Endodermal cell (in vitro differentiated cells): ENCODE results near the gene THSD4. TPM values are rescaled to one million over a fixed set of nuclear protein-coding genes. Genes with fewer than 3 reads are reported as not detected.

Experiments
- DNase-seq: peaks from one replicate; pipeline ENCODE4 v3.0.0-alpha.2; 2017
- H3K27ac ChIP-seq: 2 replicates; pipeline ENCODE4 v1.5.1; 2013; ENCODE audit warnings: mild to moderate bottlenecking, low read depth, low read length, moderate library complexity
- H3K27me3 ChIP-seq: 2 replicates; pipeline ENCODE4 v1.6.1; 2013; ENCODE audit warnings: mild to moderate bottlenecking, low read length, moderate library complexity; ENCODE audit not compliant: insufficient read depth, control insufficient read depth, poor library complexity, severe bottlenecking
- H3K36me3 ChIP-seq: 2 replicates; pipeline ENCODE4 v1.7.0; 2013; ENCODE audit warnings: mild to moderate bottlenecking, low read length, moderate library complexity; ENCODE audit not compliant: control insufficient read depth, insufficient read depth
- H3K4me1 ChIP-seq: one replicate; pipeline ENCODE4 v1.7.0; 2013; ENCODE audit warnings: low read length; ENCODE audit not compliant: control insufficient read depth, insufficient read depth
- H3K4me3 ChIP-seq: 2 replicates; pipeline ENCODE4 v1.5.1; 2013; ENCODE audit warnings: mild to moderate bottlenecking, low read length, moderate library complexity
- H3K9ac ChIP-seq: 2 replicates; pipeline ENCODE4 v1.6.1; 2013; ENCODE audit warnings: mild to moderate bottlenecking, low read length, moderate library complexity; ENCODE audit not compliant: poor library complexity, severe bottlenecking; ENCODE audit errors: extremely low read depth
- H3K9me3 ChIP-seq: 2 replicates; pipeline ENCODE4 v1.6.1; 2013; ENCODE audit warnings: mild to moderate bottlenecking, low read length, moderate library complexity; ENCODE audit not compliant: control insufficient read depth
- H3K27ac Mint-ChIP-seq: 2 replicates; pipeline ENCODE4 v1.8.0; 2020; ENCODE audit warnings: mixed read lengths
- H3K27me3 Mint-ChIP-seq: 2 replicates; pipeline ENCODE4 v1.8.0; 2021; ENCODE audit warnings: mild to moderate bottlenecking, mixed read lengths; ENCODE audit not compliant: insufficient read depth
- H3K36me3 Mint-ChIP-seq: 2 replicates; pipeline ENCODE4 v1.8.0; 2020; ENCODE audit warnings: low read depth, mixed read lengths
- H3K4me1 Mint-ChIP-seq: 2 replicates; pipeline ENCODE4 v1.8.0; 2020; ENCODE audit warnings: mixed read lengths
- H3K4me3 Mint-ChIP-seq: 2 replicates; pipeline ENCODE4 v1.8.0; 2020; ENCODE audit warnings: mild to moderate bottlenecking, moderate library complexity, mixed read lengths
- H3K9me3 Mint-ChIP-seq: 2 replicates; pipeline ENCODE4 v1.8.0; 2020; ENCODE audit warnings: mild to moderate bottlenecking, mixed read lengths
- CTCF ChIP-seq: fragments of 200-600 bp; sonication (generic); conservative IDR thresholded peaks from 2 replicates; pipeline ENCODE4 v1.5.0; 2021; ENCODE audit warnings: antibody characterized with exemption, mild to moderate bottlenecking
- WGBS, 2 experiments: methylation state at CpG; one replicate each; pipeline versions ENCODE4 v1.1.5 to v1.1.7; 2013; ENCODE audit warnings: missing lambda C conversion rate in 2 of 2, mixed read lengths in 1 of 2; ENCODE audit not compliant: insufficient coverage in 1 of 2, insufficient read length in 1 of 2; 5-methylcytosine and 5-hydroxymethylcytosine counted together
- total RNA-seq, 2 donors: library from RNA; stranded (reverse); fragmentation: NEBNext Ultra II Directional in 1 of 2; extraction: Animal tissue kit (Norgen Biotek cat#: 25700) in 1 of 2; gene quantifications; 2 replicates in 1 of 2; 3 replicates in 1 of 2; pipeline ENCODE4 v1.2.1, GENCODE V29; 2021

THSD4 gene
- total RNA-seq, 2 donors from 2014 or later = 4.6 to 5.4 TPM

- no peaks in the 10 kb centered on the region for H3K4me1 ChIP-seq
- peak overlapping the region; percentile 75 for H3K27ac Mint-ChIP-seq
- peaks cover 37% of the 10 kb centered on the region for H3K4me1 Mint-ChIP-seq
- H3K9me3 Mint-ChIP-seq = no peaks in the 10 kb centered on the region
- H3K4me3 ChIP-seq = no peak overlapping the region
- H3K4me3 Mint-ChIP-seq = no peak overlapping the region
- H3K36me3 ChIP-seq = no peaks in the 10 kb centered on the region
- H3K27me3 Mint-ChIP-seq = no peaks in the 10 kb centered on the region
- H3K9ac ChIP-seq = no peak overlapping the region
- H3K9me3 ChIP-seq = no peaks in the 10 kb centered on the region
- no peaks in the 10 kb centered on the region for H3K27me3 ChIP-seq
- peak overlapping the region; percentile 1 for H3K27ac ChIP-seq
- no peaks in the 10 kb centered on the region for H3K36me3 Mint-ChIP-seq
- peak; percentile 57 for DNase-seq
- no peak for TF ChIP-seq CTCF
- 80 to 86% methylated on average over 5 to 6 of the region's 6 CpGs for WGBS, 2 experiments
Observed at GRCh38 chr15:71610728-71611552, 495.7 kb downstream of the THSD4 start.

DNA sequence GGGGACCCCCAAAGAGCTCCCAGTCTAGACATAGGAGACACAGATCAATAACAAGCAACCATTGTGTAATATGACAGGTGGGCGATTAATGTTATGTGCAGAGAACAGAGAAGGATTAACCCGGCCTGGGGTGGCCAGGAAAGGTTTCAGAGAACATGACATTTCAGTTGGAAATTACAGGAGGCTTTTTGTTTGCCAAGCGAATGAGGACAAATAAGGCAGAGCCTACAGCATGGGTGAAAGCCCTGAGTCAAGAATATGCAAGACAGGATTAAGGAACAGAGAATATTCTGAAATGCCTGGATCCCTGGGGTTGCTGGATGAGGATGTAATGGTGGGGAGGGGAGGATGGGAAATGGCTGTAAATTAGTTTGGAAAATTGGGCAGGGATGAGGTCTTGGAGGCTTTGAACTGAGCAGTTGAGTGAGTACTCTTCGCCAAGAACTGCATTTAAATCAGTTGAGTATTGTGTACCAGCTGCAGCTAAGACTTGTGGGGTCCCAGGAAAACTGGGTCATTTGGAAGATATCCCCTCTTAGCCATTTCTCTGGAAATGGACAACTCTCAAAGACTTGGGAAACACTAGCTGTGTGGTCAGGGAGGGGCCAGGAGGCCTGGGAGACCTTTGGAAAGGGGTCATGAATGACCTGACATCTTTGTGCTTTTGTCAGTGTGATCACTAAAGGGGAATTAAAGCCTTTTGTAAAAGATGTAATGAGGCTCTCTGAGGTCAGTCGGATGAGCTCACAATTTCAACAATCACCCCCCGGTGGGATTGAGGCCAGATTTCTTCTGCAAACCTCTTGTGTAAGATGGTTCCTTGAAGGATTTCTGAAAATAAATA lies 496.5 kb downstream of the THSD4 start:
- Mint-ChIP-seq H3K36me3 (no peaks in the 10 kb centered on the region), H3K27ac (peak overlapping the region; percentile 75), H3K4me1 (peaks cover 37% of the 10 kb centered on the region)

GRCh38 chr15:71612397-71612722 lies 497.1 kb downstream of the THSD4 start:
- no peaks in the 10 kb centered on the region for H3K36me3 ChIP-seq
- Mint-ChIP-seq H3K4me3 (no peak overlapping the region), H3K27me3 (no peaks in the 10 kb centered on the region), H3K27ac (no peak overlapping the region), H3K9me3 (no peaks in the 10 kb centered on the region), H3K36me3 (no peaks in the 10 kb centered on the region), H3K4me1 (peaks cover 37% of the 10 kb centered on the region)
- no peak for TF ChIP-seq CTCF
- WGBS, 2 experiments = 75 to 94% methylated on average over 1 of the region's 1 CpG
- no peaks in the 10 kb centered on the region for H3K4me1 ChIP-seq
- no peaks in the 10 kb centered on the region for H3K27me3 ChIP-seq
- H3K4me3 ChIP-seq = no peak overlapping the region
- H3K27ac ChIP-seq = no peak overlapping the region
- H3K9me3 ChIP-seq = no peaks in the 10 kb centered on the region
- no peak overlapping the region for H3K9ac ChIP-seq
- no peak for DNase-seq

More for the DNA sequence above, 496.5 kb downstream of the THSD4 start:
- Mint-ChIP-seq H3K27me3 (no peaks in the 10 kb centered on the region), H3K4me3 (no peak overlapping the region), H3K9me3 (no peaks in the 10 kb centered on the region)
- Histone ChIP-seq H3K27ac (peak overlapping the region; percentile 1), H3K9ac (no peak overlapping the region), H3K4me1 (no peaks in the 10 kb centered on the region), H3K9me3 (no peaks in the 10 kb centered on the region), H3K4me3 (no peak overlapping the region), H3K27me3 (no peaks in the 10 kb centered on the region), H3K36me3 (no peaks in the 10 kb centered on the region)
- DNase-seq = no peak
- no peak for TF ChIP-seq CTCF
- 59 to 71% methylated on average over 6 of the region's 6 CpGs for WGBS, 2 experiments
